NCI-H774 (cell line): ENCODE results near the gene PACRG.
A peak's percentile ranks its signal among the peaks of the same experiment; 100 is the strongest.

ENCODE experiments used
- DNase-seq: peaks from one replicate; lab custom pipeline; 2025; lab: John Stamatoyannopoulos, UW

PACRG gene

GRCh38 chr6:163085861-163086623 lies 358.3 kb downstream of the PACRG start:
- no peak for DNase-seq

- no peak for DNase-seq
These were observed 358.8 kb downstream of the PACRG start for GRCh38 chr6:163086624-163086920.

- no peak for DNase-seq
These were observed 360.2 kb downstream of the PACRG start for GRCh38 chr6:163087981-163088380.

DNA sequence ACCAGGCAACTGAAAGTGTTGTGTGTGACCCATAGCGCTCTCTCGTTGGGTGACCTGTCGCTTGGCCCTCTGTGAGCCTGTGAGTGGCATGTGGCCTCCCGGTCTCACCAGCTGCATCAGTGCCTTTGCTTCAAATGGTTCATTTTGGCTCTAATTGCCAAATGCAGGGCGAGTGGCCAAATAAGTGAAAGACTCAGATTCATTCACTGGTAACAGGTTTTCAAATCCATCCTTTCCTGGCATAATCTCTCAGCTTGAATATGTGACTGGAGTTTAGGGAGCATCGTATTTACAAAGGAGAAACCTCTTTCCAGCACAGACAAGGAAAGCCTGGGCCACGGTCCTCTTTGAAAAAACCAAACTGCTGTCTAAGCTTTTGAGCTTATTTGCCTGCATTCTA lies 365.1 kb downstream of the PACRG start:
- DNase-seq = no peak

DNA sequence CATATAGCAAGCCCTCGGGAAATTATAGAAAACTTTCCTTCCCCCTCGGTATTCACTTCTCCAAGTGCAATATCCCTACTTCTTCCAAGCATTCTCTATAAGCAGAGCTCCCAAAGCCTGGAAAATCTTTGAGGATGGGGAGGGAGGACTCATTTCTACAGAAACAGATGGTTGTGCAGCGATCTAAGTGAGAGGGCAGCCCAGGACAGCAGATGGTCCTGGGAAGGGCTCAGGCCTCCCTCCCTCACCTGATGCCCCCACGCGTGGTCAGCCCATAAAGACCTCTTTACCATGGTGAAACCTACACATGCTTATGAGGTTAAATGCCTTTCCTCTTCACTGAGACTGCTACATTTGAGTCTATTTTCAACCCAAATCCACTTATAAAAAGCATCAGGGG lies 367.1 kb downstream of the PACRG start:
- DNase-seq = no peak

GRCh38 chr6:163095401-163095800 lies 367.6 kb downstream of the PACRG start:
- DNase-seq = no peak

DNA sequence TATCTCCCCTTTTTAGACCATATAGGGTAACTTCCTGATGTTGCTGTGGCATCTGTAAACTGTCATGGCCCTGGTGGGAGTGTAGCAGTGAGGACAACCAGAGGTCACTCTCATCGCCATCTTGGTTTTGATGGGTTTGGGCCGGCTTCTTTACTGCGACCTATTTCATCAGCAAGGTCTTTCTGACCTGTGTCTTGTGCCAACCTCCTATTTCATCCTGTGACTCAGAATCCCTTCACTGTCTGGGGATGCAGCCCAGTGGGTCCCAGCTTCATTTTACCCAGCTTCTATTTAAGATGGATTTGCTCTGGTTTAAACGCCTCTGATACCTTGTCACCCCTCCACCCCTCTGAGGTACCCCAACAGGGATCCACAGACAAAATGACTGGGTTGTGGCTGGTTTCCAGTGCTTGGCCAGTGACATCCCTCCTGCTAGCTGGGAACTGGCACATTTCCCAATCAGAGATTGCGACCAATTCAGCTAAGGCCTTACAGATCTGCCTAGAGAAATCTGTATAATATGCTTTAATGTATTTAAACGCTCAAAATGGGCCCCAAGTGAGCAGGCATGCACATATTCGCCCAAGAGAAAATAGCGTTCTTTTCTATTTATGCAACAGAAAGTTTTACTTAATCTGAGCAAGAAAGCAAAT lies 371.2 kb downstream of the PACRG start:
- no peak for DNase-seq

DNA sequence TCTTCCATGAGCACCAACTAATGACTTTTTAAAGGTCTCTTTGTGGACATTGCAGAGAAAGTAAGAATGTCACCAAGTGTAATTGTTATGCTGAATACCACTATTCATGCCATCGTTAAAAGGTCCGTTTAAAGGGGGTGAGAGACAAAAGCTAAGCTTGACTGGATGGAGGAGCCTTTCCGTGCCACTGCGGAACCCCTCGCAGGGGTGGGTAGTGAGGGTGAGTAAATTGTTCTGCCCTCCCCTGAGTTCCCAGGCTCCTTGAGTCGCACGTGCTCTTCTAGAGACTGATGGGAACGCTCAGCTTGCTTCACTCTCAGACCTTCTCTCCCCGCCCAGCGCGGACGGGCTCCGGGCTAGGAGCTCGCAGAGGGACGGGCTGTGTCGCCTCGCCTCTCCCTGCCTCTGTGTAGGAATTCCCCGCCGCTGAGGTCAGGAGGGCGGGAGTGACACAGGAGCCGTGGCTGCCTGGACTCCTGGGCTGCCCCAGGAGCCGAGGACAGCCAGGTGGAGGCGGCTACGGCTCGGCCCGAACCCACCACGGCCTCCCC lies 371.9 kb downstream of the PACRG start:
- no peak for DNase-seq

- no peak for DNase-seq
These were observed 372.5 kb downstream of the PACRG start for GRCh38 chr6:163100259-163100658.

DNA sequence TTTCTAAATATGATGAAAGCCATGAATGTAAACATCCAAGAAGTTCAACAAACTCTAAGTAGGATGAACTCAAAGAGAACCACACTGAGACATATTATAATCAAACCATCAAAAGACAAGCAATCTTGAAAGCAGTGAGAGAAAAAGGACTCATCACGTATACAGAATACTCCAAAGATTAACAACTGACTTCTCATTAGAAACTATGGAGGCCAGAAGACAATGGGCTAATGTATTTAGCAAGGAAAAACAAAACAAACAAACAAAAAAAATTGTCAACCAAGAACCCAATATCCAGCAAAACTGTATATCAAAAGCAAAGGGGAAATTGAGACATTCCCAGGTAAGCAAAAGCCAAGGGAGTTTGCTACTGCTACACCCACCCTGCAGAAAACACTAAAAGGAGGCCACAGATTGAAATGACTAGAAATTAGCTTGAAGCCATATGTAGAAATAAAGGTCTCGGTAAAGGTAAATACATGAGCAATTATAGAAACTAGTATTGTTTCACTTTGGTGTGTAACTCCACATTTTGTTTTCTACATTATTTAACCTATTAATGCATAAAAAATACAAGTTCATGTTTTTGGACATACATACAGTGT lies 385.7 kb downstream of the PACRG start:
- DNase-seq = no peak

DNA sequence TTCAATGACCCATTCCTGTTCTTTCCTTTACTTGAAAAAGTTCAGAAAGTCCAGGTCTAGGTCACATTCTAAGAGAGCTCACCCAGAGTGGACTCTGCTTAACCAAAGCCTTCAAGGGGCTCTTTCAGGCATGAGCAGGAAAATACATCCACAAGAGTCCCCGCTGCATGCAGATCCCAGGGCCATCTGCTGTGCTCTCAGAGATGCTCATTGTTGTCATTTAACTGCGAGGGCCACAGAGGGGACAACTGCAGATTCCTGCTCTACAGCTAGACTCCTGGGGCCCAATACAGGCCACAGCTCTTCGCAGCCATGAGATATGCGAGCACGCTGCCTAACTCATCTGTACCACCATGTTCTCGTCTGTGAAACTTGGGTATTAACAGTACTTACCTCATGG lies 391.2 kb downstream of the PACRG start:
- no peak for DNase-seq

GRCh38 chr6:163120223-163120622 lies 392.4 kb downstream of the PACRG start:
- DNase-seq = no peak

- no peak for DNase-seq
These were observed 393.5 kb downstream of the PACRG start for GRCh38 chr6:163121270-163121669.

DNA sequence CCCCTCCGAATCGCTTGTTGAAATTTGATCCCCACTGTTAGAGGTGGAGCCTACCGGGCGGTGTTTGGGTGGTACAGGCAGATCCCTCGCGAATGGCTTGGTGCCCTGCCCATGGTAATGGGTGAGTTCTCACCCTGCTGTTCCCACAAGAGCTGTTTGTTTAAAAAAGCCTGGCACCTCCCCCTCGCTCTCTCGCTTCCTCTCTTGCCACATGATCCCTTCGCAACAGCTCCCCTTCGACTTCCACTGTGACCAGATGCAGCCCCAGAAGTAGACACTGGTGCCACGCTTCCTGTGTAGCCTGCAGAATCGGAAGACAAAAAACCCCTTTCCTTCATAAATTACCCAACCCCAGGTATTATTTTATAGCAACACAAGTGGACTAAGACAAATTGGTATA lies 394.6 kb downstream of the PACRG start:
- DNase-seq = no peak

GRCh38 chr6:163123098-163123497 lies 395.3 kb downstream of the PACRG start:
- DNase-seq = peak; percentile 4

DNA sequence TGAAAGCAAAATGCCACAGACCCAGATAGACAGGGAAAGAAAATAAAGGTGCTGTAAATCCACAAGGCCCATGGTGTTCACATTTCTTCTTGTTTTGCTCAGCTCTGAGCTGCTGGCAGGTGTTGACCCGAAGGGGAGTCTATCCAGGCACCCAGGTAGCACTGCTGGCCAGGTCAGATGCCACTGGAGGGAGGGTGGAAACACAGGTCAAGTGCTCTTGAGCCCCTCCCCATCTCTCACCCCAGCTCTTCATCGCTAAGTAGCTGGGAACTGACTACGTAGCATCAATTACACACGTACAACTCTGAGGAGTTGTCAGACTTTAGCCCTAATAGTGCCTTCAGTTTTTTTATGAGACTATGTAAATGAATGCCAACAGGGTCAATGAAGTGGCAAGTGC lies 399.0 kb downstream of the PACRG start:
- no peak for DNase-seq

DNA sequence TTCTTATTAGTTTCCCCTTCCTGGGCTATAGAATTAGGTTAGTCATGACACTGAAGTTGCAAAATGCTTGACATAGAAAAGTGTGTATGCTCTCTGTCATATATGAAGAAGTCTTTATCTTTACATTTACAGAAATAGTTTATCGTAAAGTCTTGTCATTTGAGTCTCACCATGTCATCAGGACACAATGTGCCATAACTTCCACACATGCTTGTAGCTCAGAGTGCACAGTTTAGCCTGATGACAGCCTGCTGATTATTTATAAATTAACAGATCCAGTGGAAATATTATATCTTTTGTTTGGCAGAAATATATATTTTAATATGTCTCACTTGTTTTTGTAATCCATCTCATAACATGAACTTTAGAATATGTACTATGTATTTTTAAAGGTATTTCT lies 399.8 kb downstream of the PACRG start:
- DNase-seq = no peak

GRCh38 chr6:163128324-163128723 lies 400.6 kb downstream of the PACRG start:
- DNase-seq = no peak

DNA sequence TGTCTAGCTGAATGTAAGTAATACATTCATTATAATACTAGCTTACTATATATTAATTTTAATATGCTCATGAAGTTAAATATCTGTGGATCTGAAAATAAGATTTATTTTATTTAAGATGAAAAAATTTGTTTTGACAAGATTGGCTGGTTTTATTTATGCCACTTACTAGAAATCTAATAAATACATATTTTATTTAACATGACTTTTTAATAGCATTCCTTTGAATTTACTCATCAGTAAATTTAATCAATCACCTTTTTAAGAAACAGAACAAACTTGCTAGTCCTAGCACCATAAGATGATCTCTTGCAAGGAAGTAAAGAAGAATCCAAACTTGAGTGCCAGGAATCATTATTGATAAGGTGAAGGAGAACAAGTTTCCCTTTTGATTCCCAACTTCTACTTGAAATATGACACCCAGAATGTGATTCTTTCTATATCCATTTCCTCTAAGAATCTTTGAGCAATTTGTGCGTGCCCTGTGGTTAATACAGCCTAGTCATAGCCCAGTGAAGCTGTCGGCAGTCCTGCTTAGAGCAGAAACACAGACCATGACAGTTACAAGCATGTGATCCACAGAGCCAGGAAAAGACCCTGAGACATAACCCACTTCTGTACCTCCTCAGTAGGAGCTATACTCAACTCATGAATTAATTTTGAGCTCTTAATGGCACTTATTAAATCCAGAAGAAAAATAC lies 404.4 kb downstream of the PACRG start:
- DNase-seq = no peak

DNA sequence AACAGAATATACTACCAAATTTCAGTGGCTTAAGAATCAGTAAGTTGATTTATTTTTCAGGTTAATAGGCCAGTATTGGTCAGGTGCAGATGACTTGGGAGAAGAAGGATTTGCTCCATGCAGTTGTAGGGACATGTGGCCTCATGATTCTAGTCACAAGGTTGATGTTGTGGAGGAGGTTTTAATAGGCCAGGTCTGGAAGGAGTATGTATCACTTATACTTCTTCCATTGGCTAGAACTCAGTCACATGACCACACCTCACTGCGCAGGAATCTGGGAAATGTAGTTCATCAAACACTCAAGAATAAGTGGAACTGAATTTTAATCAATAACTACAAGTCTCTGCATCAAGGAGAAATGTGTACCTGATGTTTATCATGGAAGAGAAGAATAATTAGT lies 405.2 kb downstream of the PACRG start:
- no peak for DNase-seq

DNA sequence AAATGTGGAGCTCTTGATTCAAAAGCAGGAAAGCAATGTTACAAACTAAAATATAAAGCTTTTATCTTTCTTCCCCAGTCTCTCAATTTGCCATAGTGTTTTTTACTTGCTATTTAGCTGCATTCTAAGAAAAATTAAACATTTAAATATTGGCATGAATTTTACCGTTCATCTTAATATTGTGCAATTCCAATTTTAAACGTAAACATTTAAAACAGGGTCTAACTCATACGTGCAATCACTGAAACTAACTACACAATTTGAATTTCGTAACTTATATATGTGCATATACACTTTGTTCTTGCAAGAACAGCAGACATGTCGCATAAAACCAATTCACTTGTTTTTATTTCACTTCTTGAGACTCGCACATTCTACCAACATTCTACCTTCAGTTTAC lies 405.9 kb downstream of the PACRG start:
- no peak for DNase-seq

GRCh38 chr6:163136681-163137397 lies 409.1 kb downstream of the PACRG start:
- DNase-seq = no peak
